Activated CD4-positive, alpha-beta T cell treated with anti-CD3 and anti-CD28 coated beads for 36 hours (primary cell): ENCODE measurements around the gene ZFP57. TPM values are rescaled to one million over a fixed set of nuclear protein-coding genes. Genes with fewer than 3 reads are reported as not detected.

Experiments used
- ATAC-seq: fragments of 200-7000 bp; cut with Tn5 transposase; one replicate; pipeline ENCODE4 v1.10.0; 2021; ENCODE audit warnings: mild to moderate bottlenecking, moderate library complexity
- CTCF ChIA-PET: fragments of 350-600 bp; sonication (Branson Sonifier 250); formaldehyde crosslinking; loops from one replicate; lab custom pipeline; 2021; ENCODE audit warnings: antibody characterized with exemption; lab: Charles Lee
- POLR2A ChIA-PET: fragments of 350-600 bp; sonication (Branson Sonifier 250); formaldehyde crosslinking; loops from one replicate; lab custom pipeline; 2021; ENCODE audit warnings: antibody characterized with exemption, inconsistent platforms; lab: Charles Lee
- DNase-seq: peaks from one replicate; pipeline ENCODE4 v3.0.0-alpha.2; 2020
- H3K27ac Mint-ChIP-seq: one replicate; pipeline ENCODE4 v1.8.0; 2021; ENCODE audit warnings: mixed read lengths
- H3K27me3 Mint-ChIP-seq: one replicate; pipeline ENCODE4 v1.8.0; 2021; ENCODE audit warnings: mixed read lengths
- H3K36me3 Mint-ChIP-seq: one replicate; pipeline ENCODE4 v1.8.0; 2021; ENCODE audit warnings: low read depth, mixed read lengths
- H3K4me1 Mint-ChIP-seq: one replicate; pipeline ENCODE4 v1.8.0; 2021; ENCODE audit warnings: mixed read lengths
- H3K4me3 Mint-ChIP-seq: one replicate; pipeline ENCODE4 v1.8.0; 2021; ENCODE audit warnings: mild to moderate bottlenecking, moderate library complexity, mixed read lengths
- H3K9me3 Mint-ChIP-seq: one replicate; pipeline ENCODE4 v1.8.0; 2021; ENCODE audit warnings: low read depth, mixed read lengths
- intact Hi-C, 2 experiments: fragments of 100-400 bp; cut with DNase I in 1 of 2; cut with micrococcal nuclease in 1 of 2; formaldehyde crosslinking; loops; one replicate each; pipeline versions ENCODE4 v1.14.2 to v1.15.1; 2022 to 2024; cut with DNase I, micrococcal nuclease
- total RNA-seq, 2 experiments: library from RNA; stranded (reverse); gene quantifications; one replicate each; pipeline ENCODE4 v1.2.3, GENCODE V29; 2021

The ZFP57 gene
- total RNA-seq, 2 experiments from 2014 or later = not detected

DNA sequence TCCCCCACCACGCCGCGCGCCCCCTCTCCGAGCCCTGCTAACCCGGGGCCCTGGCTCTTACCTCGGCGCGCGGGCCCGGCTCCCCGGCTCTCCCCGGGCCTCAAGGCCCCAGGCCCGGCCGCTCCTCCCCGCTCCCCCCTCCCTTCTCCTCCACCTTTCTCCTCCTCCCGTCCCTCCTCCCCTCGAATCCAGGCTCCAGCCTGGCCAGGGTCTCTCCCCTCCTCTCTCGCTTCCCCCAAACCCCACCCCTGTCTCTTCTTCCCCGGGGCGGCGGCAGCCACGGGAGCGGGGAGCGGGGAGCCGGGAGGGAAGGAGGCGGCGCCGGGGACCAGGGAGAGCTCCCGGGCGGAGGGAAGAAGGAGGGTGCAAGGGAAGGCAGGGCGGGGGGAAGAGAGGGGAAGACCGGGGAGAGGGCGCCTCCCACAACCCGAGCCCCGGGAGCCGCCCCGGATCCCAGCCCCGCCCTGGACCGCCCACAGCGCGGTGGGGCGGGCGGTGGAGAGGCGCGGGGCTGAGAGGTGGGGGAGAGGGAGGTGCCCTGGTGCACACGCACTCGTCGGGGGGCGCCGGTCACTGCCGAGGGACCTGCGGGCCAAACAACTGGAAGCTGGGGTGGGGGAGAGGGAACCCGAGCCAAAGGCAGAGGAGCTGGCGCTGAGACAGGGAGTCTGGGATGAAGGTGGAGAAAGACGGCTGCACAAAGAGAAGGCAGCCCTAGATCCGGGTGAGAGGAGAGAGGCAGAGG lies 48.0 kb downstream of the ZFP57 start, which contains the start of gene GABBR1:
TSS of gene GABBR1 (minus strand) at position 395 of the 745 bp plus-strand sequence. CDS start 798 bp downstream, outside the sequence.
- ChIA-PET POLR2A (interaction anchor here (0.6 kb wide), 4 partner anchors 15 to 503 kb away, joined by 3 to 4 read pairs (median 3); no protein-coding TSS in a partner anchor), CTCF (interaction anchor here (2.0 to 2.2 kb wide), 2 partner anchors 17 to 21 kb away, joined by 13 to 16 read pairs; no protein-coding TSS in a partner anchor)
- H3K27ac Mint-ChIP-seq = peak within 1 kb of the TSS; percentile 3
- no peaks in the 10 kb centered on the region for H3K36me3 Mint-ChIP-seq
- intact Hi-C loops = loop anchor here (1.0 to 5.0 kb wide), 3 partner anchors 17 to 89 kb away; partner anchors contain the start of gene HLA-F (in 1 of the 2)
- ATAC-seq = peak; percentile 84
- H3K27me3 Mint-ChIP-seq = no peaks in the 10 kb centered on the region
- DNase-seq = peak; percentile 85
- H3K4me3 Mint-ChIP-seq = peak within 1 kb of the TSS; percentile 75
- no peaks in the 10 kb centered on the region for H3K9me3 Mint-ChIP-seq
- H3K4me1 Mint-ChIP-seq = peaks cover 50% of the 10 kb centered on the region

DNA sequence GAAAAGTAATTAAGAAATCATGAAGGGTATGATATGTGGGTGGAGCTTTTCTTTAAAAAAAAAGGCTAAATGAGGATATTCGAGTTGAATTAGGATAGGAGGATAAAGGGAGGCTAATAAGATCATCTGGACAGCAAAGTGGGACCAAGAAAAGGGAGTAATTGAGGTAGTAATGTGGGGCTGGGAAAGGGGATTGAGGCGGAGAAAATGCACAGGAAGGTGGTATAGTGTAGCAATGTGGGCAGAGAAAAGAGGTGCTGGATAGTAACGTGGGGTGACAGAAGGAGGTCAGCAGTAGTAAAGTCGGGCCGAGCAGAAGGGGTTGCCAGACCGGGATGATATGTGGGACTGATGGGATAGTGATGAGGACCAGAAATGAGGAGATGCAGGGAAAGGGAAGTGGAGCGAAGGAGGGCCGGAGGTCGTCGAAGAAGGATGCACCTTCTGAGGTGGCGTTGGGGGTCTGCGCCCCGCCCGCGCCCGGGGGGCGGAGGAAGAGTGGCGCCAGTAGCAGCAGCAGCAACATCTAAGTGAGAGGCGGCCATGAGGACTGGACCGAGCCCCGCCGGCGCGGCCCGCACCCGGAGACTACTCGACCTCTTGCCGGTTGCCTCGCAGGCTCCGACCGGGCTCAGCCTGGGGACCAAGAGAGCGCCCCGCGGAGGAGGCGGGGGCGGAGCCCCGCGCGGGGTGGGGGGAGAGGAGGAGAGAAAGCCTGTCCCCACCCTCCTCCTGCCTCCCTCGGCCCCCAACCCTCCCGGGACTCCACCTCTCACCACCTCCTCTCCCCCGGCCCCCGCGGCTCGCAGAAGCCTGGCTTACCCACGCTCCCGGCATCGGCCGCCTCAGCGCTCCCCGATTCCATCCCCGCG lies 48.9 kb downstream of the ZFP57 start:
- no peaks in the 10 kb centered on the region for H3K9me3 Mint-ChIP-seq
- peaks cover 50% of the 10 kb centered on the region for H3K4me1 Mint-ChIP-seq
- CTCF ChIA-PET = interaction anchor here (2.0 to 9.6 kb wide), 3 partner anchors 18 to 21 kb away, joined by 13 to 84 read pairs (median 16); no protein-coding TSS in a partner anchor
- intact Hi-C loops = loop anchor here (2.0 to 5.0 kb wide), 2 partner anchors 19 to 90 kb away; partner anchors contain the start of gene HLA-F (in 1 of the 2)
- H3K4me3 Mint-ChIP-seq = peak overlapping the region; percentile 75
- no peaks in the 10 kb centered on the region for H3K36me3 Mint-ChIP-seq
- ATAC-seq (peak; percentile 30), DNase-seq (peak; percentile 72)
- POLR2A ChIA-PET = interaction anchor here (0.6 kb wide), 1 partner anchor 61 kb away, joined by 3 read pairs; no protein-coding TSS in a partner anchor
- no peaks in the 10 kb centered on the region for H3K27me3 Mint-ChIP-seq
- H3K27ac Mint-ChIP-seq = peak overlapping the region; percentile 1

DNA sequence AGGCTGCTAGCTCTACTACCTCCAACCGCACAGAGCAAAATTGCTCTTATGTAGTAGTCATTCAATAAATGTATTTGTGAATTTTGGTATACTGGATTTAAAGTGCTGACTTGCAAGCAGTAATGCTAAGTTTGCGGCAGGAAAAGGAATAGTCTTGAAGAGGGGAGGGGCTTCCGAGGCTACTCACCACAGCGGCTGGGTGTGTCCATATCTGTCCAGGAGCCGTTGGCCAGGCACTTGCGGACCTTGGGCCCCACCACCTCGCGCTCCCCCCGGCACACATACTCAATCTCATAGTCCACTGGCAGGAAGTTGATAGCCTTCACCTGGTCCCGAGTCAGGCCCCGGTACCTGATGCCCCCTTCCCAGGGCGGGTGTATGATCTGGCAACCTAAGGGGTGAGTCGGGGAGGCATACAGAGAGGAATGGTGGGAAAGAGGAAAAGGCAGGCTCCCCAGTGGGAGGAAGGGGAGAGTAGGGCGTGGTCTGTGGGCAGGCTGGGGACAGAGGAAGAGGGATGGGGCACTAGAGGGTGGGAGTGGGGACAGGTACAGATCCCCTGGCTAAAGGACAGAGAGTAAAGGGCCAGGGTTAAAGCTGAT lies 49.6 kb downstream of the ZFP57 start:
- ChIA-PET CTCF (interaction anchor here (1.8 to 9.6 kb wide), 2 partner anchors 16 to 21 kb away, joined by 5 to 84 read pairs; no protein-coding TSS in a partner anchor), POLR2A (no interaction called here)
- Mint-ChIP-seq H3K36me3 (no peaks in the 10 kb centered on the region), H3K4me1 (peaks cover 50% of the 10 kb centered on the region), H3K9me3 (no peaks in the 10 kb centered on the region), H3K27me3 (no peaks in the 10 kb centered on the region), H3K4me3 (peak overlapping the region; percentile 75), H3K27ac (no peak overlapping the region)
- intact Hi-C loops = loop anchor here in 1 of 2 experiments (5.0 kb wide), 1 partner anchor 91 kb away; the partner anchor contains the start of gene HLA-F
- DNase-seq (no peak), ATAC-seq (no peak)

DNA sequence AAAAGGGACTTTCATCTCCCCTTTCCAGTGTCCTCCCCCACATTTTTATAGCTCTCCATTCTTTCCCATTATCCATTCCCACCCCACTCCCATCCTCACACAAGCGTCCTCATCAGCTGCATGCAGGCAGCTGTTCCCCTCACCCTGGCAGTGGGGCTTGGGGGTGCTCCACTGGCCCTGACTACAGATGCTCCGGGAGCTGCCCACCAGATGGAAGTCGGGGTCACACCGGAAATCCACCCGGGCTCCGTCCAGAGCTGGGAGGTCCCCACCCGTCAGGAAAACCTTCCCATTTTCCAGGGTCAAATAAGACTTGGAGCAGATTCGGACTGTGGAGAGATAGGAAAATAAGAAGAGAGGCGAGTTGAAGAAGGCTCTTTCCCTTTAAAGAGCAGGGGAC lies 50.6 kb downstream of the ZFP57 start:
- H3K4me3 Mint-ChIP-seq = no peak overlapping the region
- H3K4me1 Mint-ChIP-seq = peaks cover 50% of the 10 kb centered on the region
- no peaks in the 10 kb centered on the region for H3K36me3 Mint-ChIP-seq
- intact Hi-C loops = loop anchor here in 1 of 2 experiments (5.0 kb wide), 1 partner anchor 92 kb away; the partner anchor contains the start of gene HLA-F
- no peak for ATAC-seq
- POLR2A ChIA-PET = no interaction called here
- no peak overlapping the region for H3K27ac Mint-ChIP-seq
- DNase-seq = no peak
- H3K9me3 Mint-ChIP-seq = no peaks in the 10 kb centered on the region
- CTCF ChIA-PET = interaction anchor here (0.8 to 9.6 kb wide), 3 partner anchors 17 to 26 kb away, joined by 4 to 84 read pairs (median 5); no protein-coding TSS in a partner anchor
- no peaks in the 10 kb centered on the region for H3K27me3 Mint-ChIP-seq

DNA sequence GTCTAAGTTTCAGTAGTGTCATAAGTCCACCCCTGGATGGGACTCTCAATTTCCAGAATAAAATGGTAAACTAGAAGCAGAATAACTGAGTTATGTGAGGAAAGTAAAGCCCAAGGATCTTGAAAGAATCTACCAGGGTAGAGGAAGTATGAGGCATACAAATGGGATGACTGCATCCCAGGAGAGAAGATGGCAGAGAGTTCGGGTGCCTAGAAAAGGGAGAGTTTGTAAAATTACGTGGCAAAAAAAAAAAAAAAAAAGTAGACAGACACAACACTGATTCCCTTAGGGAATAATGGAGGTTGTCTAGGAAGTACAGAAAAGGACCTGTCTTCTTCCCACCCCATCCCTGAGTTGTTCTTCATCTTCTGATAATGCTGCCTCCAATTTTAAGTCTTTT lies 51.4 kb downstream of the ZFP57 start:
- ATAC-seq (no peak), DNase-seq (no peak)
- Mint-ChIP-seq H3K9me3 (no peaks in the 10 kb centered on the region), H3K4me1 (peaks cover 49% of the 10 kb centered on the region), H3K4me3 (peak overlapping the region; percentile 82), H3K27me3 (no peaks in the 10 kb centered on the region), H3K36me3 (no peaks in the 10 kb centered on the region), H3K27ac (no peak overlapping the region)
- CTCF ChIA-PET = interaction anchor here (0.8 to 9.6 kb wide), 4 partner anchors 18 to 27 kb away, joined by 3 to 84 read pairs (median 4); partner anchors contain the start of gene MOG
- POLR2A ChIA-PET = no interaction called here
- intact Hi-C loops = no loop called here

DNA sequence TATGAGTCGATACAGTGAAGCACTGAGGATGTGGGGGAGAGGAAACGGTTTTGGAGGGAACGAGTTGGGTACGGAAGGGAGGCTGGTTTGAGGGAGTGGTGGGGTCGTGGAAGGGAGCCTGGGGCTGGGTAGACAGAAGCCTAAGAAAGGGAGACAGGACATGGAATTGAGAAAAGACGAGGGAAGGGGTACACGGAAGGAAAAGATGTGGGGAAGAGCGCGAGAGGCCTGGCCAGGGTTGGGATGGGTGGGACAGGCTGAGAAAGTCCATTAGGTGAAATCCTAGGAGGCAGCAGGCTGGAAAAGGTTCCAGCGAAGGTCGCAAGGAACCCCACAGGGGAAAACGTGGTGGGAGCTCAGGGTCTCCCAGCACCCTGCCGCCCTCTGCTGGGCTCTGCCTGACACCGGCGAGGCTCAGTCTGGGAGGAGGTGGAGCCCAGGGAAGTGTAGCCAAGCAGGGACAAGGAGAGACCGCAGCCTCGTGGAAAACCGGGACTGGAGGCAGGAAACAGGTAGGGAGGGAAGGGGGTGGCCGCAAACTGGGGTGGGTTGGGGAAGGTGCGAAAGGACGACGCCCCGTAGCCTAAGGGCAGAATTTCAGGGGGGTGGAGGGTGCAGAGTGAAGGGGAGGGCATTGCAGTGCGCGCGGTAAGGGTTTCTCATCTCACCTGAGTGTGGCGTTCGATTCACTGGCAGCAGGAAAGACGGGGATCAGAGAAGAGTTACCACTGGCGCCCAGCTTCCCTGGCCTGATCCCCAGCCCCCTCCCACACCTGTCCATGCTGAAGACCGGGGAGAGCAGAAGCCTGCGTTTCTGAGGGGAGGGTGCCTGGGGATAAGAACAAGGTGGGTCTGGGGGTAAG lies 52.3 kb downstream of the ZFP57 start:
- H3K4me1 Mint-ChIP-seq = peaks cover 40% of the 10 kb centered on the region
- intact Hi-C loops = loop anchor here in 1 of 2 experiments (1.0 kb wide), 1 partner anchor 22 kb away; no protein-coding TSS in a partner anchor
- peaks cover 4% of the 10 kb centered on the region for H3K36me3 Mint-ChIP-seq
- peak overlapping the region; percentile 75 for H3K27ac Mint-ChIP-seq
- no peaks in the 10 kb centered on the region for H3K9me3 Mint-ChIP-seq
- ATAC-seq (peak; percentile 62), DNase-seq (peak; percentile 81)
- H3K27me3 Mint-ChIP-seq = no peaks in the 10 kb centered on the region
- ChIA-PET POLR2A (no interaction called here), CTCF (interaction anchor here (0.6 to 9.6 kb wide), 2 partner anchors 12 to 24 kb away, joined by 3 to 84 read pairs; no protein-coding TSS in a partner anchor)
- H3K4me3 Mint-ChIP-seq = peak overlapping the region; percentile 82

DNA sequence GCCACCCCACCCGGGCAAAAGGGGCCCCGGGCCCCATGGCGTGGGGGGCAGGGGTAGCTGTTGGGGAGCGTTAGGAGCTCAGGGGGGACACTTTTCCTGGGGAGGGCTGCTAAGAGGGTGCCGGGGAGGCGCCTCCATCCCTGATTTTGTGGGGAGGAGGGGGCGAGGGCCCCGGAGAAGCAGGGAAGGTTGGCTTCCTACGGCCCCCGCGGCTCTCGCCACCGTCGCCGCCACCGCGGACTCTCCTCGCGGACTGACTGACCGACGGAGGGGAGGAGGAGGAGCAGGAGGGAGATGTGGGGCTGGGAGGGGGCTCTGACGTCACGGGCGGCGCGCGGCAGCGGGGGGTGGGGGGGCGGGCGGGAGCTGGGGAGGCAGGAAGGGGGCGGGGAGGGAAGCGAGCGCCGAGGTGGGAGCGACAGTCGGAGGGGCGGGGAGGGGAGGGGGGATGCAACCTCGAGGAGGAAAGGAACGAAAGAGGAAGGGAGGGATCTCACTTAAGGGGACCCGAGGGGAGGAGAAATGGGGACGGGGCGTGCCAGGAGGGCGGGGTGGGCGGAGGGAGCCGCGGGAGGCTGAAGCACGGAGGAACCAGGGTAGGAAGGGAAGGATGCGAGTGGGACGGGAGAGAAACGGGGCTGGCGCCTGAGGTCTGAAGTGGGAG lies 53.1 kb downstream of the ZFP57 start:
- CTCF ChIA-PET = interaction anchor here (0.5 to 9.6 kb wide), 4 partner anchors 12 to 79 kb away, joined by 3 to 84 read pairs (median 3); no protein-coding TSS in a partner anchor
- H3K4me3 Mint-ChIP-seq = peak overlapping the region; percentile 82
- peak overlapping the region; percentile 75 for H3K27ac Mint-ChIP-seq
- H3K27me3 Mint-ChIP-seq = no peaks in the 10 kb centered on the region
- ATAC-seq = peak; percentile 30
- intact Hi-C loops = loop anchor here in 1 of 2 experiments (1.0 kb wide), 1 partner anchor 22 kb away; no protein-coding TSS in a partner anchor
- peaks cover 7% of the 10 kb centered on the region for H3K36me3 Mint-ChIP-seq
- DNase-seq = peak; percentile 81
- no peaks in the 10 kb centered on the region for H3K9me3 Mint-ChIP-seq
- POLR2A ChIA-PET = no interaction called here
- H3K4me1 Mint-ChIP-seq = peaks cover 35% of the 10 kb centered on the region

DNA sequence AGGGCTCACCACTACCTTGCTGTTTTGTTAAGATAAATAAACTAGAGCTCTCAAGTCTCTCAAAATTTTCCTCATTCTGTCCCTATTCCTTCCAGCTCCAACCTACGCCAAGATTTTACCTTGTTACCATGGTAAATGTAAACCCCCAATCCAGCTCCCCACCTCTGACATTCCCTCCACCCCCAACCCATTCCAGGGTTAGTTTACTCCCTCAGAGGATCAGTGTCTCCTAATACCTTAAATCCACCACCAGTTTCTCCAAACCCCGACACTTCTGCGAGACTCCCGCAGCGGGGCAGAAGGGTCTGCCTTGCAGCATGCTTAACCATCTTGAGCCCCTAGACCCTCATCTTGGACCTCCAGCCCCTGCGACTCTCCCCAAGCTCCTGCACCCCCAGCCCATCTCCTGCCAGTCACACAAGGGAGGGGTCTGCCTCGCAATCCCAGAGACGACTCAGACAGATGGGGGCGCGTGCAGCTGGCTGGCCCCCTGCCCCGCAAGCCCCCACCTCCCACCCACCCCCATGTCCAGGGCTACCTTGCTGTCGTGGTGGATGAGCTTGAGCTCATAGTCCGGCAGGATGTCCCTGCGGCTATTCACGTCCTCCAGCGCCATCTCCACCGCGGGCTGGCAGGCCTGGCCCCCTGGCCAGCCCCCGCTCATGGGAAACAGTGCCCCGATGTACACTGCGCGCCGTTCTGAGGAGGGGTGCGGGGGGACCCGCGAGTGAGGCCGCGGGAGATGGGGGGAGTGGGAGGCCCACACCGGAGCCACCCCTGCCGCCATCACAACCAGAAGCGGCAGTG lies 53.8 kb downstream of the ZFP57 start:
- H3K4me1 Mint-ChIP-seq = peaks cover 34% of the 10 kb centered on the region
- peaks cover 8% of the 10 kb centered on the region for H3K36me3 Mint-ChIP-seq
- ChIA-PET POLR2A (no interaction called here), CTCF (interaction anchor here (0.5 to 9.6 kb wide), 4 partner anchors 11 to 78 kb away, joined by 3 to 84 read pairs (median 3); no protein-coding TSS in a partner anchor)
- H3K9me3 Mint-ChIP-seq = no peaks in the 10 kb centered on the region
- no peaks in the 10 kb centered on the region for H3K27me3 Mint-ChIP-seq
- DNase-seq (peak; percentile 9), ATAC-seq (no peak)
- H3K27ac Mint-ChIP-seq = no peak overlapping the region
- intact Hi-C loops = no loop called here
- peak overlapping the region; percentile 82 for H3K4me3 Mint-ChIP-seq
